Stimulated activated naive CD8-positive, alpha-beta T cell treated with anti-CD3 and anti-CD28 coated beads, Interleukin-15, amount 100 ng/mL, for 72 hours (primary cell): ENCODE data around the gene ATP2B2.

Experiments
- ATAC-seq: fragments of 150-1000 bp; cut with Tn5 transposase; 2 replicates; pipeline ENCODE4 v1.10.0; 2021; ENCODE audit warnings: mild to moderate bottlenecking, moderate library complexity
- DNase-seq, 2 donors: peaks; one replicate each; pipeline ENCODE4 v3.0.0; 2021 to 2022
- H3K27ac Mint-ChIP-seq, 2 donors: one replicate each; pipeline ENCODE4 v1.8.0; 2022; ENCODE audit warnings: mild to moderate bottlenecking in 2 of 2, mixed read lengths in 2 of 2, moderate library complexity in 2 of 2
- H3K27me3 Mint-ChIP-seq: one replicate; pipeline ENCODE4 v1.8.0; 2022; ENCODE audit warnings: mixed read lengths
- H3K4me1 Mint-ChIP-seq: one replicate; pipeline ENCODE4 v1.8.0; 2022; ENCODE audit warnings: mild to moderate bottlenecking, mixed read lengths
- H3K4me3 Mint-ChIP-seq, 2 donors: one replicate each; pipeline ENCODE4 v1.8.0; 2022; ENCODE audit warnings: mild to moderate bottlenecking in 2 of 2, mixed read lengths in 2 of 2, moderate library complexity in 1 of 2
- H3K9me3 Mint-ChIP-seq, 2 donors: one replicate each; pipeline ENCODE4 v1.8.0; 2022; ENCODE audit warnings: mixed read lengths in 2 of 2

ATP2B2 gene

GRCh38 chr3:10328460-10329071 is 176.8 kb downstream of the ATP2B2 start:
- peaks cover 43% of the 10 kb centered on the region for H3K27me3 Mint-ChIP-seq
- no peak for DNase-seq
- no peak overlapping the region for H3K4me3 Mint-ChIP-seq
- peaks cover 16% of the 10 kb centered on the region for H3K4me1 Mint-ChIP-seq
- peak overlapping the region in 1 of 2 donors; percentile 51 for H3K27ac Mint-ChIP-seq
- no peak for ATAC-seq
- no peaks in the 10 kb centered on the region for H3K9me3 Mint-ChIP-seq

GRCh38 chr3:10327592-10327991 is 177.8 kb downstream of the ATP2B2 start:
- DNase-seq (no peak), ATAC-seq (no peak)
- Mint-ChIP-seq H3K4me1 (peaks cover 7% of the 10 kb centered on the region), H3K9me3 (no peaks in the 10 kb centered on the region), H3K27ac (no peak overlapping the region), H3K4me3 (no peak overlapping the region), H3K27me3 (peaks cover 43% of the 10 kb centered on the region)

- peak overlapping the region in 1 of 2 donors; percentile 89 for H3K27ac Mint-ChIP-seq
- H3K27me3 Mint-ChIP-seq = peaks cover 10% of the 10 kb centered on the region
Measured at GRCh38 chr3:10322352-10322710, 183.1 kb downstream of the ATP2B2 start.

GRCh38 chr3:10321630-10322351 is 183.6 kb downstream of the ATP2B2 start:
- Mint-ChIP-seq H3K9me3 (no peaks in the 10 kb centered on the region), H3K27me3 (peaks cover 7% of the 10 kb centered on the region), H3K27ac (peak overlapping the region; percentile 42 to 89), H3K4me3 (peak overlapping the region; percentile 41 to 91), H3K4me1 (peaks cover 41% of the 10 kb centered on the region)
- no peak for DNase-seq
- no peak for ATAC-seq

More at GRCh38 chr3:10322352-10322710, 183.1 kb downstream of the ATP2B2 start:
- Mint-ChIP-seq H3K9me3 (no peaks in the 10 kb centered on the region), H3K4me1 (peaks cover 41% of the 10 kb centered on the region), H3K4me3 (no peak overlapping the region)
- DNase-seq (peak in 1 of 2 donors; percentile 30), ATAC-seq (peak; percentile 19)

GRCh38 chr3:10320320-10320677 is 185.1 kb downstream of the ATP2B2 start:
- Mint-ChIP-seq H3K4me3 (peak overlapping the region; percentile 91), H3K4me1 (peaks cover 41% of the 10 kb centered on the region), H3K9me3 (no peaks in the 10 kb centered on the region), H3K27me3 (no peaks in the 10 kb centered on the region), H3K27ac (peak overlapping the region; percentile 97 to 98)
- no peak for ATAC-seq
- no peak for DNase-seq

- Mint-ChIP-seq H3K4me3 (peak overlapping the region; percentile 91), H3K9me3 (no peaks in the 10 kb centered on the region), H3K4me1 (peaks cover 41% of the 10 kb centered on the region), H3K27ac (peak overlapping the region; percentile 97 to 98), H3K27me3 (no peaks in the 10 kb centered on the region)
- DNase-seq = no peak
- ATAC-seq = no peak
Measured at GRCh38 chr3:10319804-10320203, 185.6 kb downstream of the ATP2B2 start.

- ATAC-seq (no peak), DNase-seq (no peak)
- Mint-ChIP-seq H3K9me3 (no peaks in the 10 kb centered on the region), H3K27me3 (no peaks in the 10 kb centered on the region), H3K4me3 (peak overlapping the region; percentile 91), H3K4me1 (peaks cover 41% of the 10 kb centered on the region), H3K27ac (peak overlapping the region in 1 of 2 donors; percentile 89)
Measured at GRCh38 chr3:10319251-10319650, 186.1 kb downstream of the ATP2B2 start.

- DNase-seq = no peak
- H3K4me3 Mint-ChIP-seq = no peak overlapping the region
- H3K4me1 Mint-ChIP-seq = peaks cover 41% of the 10 kb centered on the region
- no peak overlapping the region for H3K27ac Mint-ChIP-seq
- no peaks in the 10 kb centered on the region for H3K27me3 Mint-ChIP-seq
- no peak for ATAC-seq
- no peaks in the 10 kb centered on the region for H3K9me3 Mint-ChIP-seq
Measured at GRCh38 chr3:10317961-10318350, 187.4 kb downstream of the ATP2B2 start.

GRCh38 chr3:10317311-10317960 is 187.9 kb downstream of the ATP2B2 start:
- peaks cover 41% of the 10 kb centered on the region for H3K4me1 Mint-ChIP-seq
- DNase-seq (no peak), ATAC-seq (no peak)
- H3K9me3 Mint-ChIP-seq = no peaks in the 10 kb centered on the region
- peak overlapping the region in 1 of 2 donors; percentile 24 for H3K27ac Mint-ChIP-seq
- no peaks in the 10 kb centered on the region for H3K27me3 Mint-ChIP-seq
- no peak overlapping the region for H3K4me3 Mint-ChIP-seq

GRCh38 chr3:10315771-10316344 is 189.5 kb downstream of the ATP2B2 start:
- H3K4me1 Mint-ChIP-seq = peaks cover 28% of the 10 kb centered on the region
- no peak for DNase-seq
- H3K27ac Mint-ChIP-seq = peak overlapping the region in 1 of 2 donors; percentile 54
- no peak for ATAC-seq
- no peaks in the 10 kb centered on the region for H3K27me3 Mint-ChIP-seq
- no peaks in the 10 kb centered on the region for H3K9me3 Mint-ChIP-seq
- no peak overlapping the region for H3K4me3 Mint-ChIP-seq

- no peaks in the 10 kb centered on the region for H3K9me3 Mint-ChIP-seq
- H3K27me3 Mint-ChIP-seq = no peaks in the 10 kb centered on the region
- DNase-seq = no peak
- H3K27ac Mint-ChIP-seq = no peak overlapping the region
- ATAC-seq = no peak
- H3K4me3 Mint-ChIP-seq = no peak overlapping the region
- H3K4me1 Mint-ChIP-seq = peaks cover 26% of the 10 kb centered on the region
Measured at GRCh38 chr3:10315101-10315500, 190.3 kb downstream of the ATP2B2 start.

GRCh38 chr3:10312861-10313260 is 192.5 kb downstream of the ATP2B2 start:
- H3K27me3 Mint-ChIP-seq = no peaks in the 10 kb centered on the region
- H3K9me3 Mint-ChIP-seq = no peaks in the 10 kb centered on the region
- ATAC-seq = peak; percentile 7
- DNase-seq = no peak
- H3K27ac Mint-ChIP-seq = peak overlapping the region; percentile 47 to 57
- H3K4me3 Mint-ChIP-seq = no peak overlapping the region
- peaks cover 4% of the 10 kb centered on the region for H3K4me1 Mint-ChIP-seq

- no peak overlapping the region for H3K4me3 Mint-ChIP-seq
- H3K27ac Mint-ChIP-seq = peak overlapping the region in 1 of 2 donors; percentile 57
- no peaks in the 10 kb centered on the region for H3K27me3 Mint-ChIP-seq
- peaks cover 1% of the 10 kb centered on the region for H3K4me1 Mint-ChIP-seq
- DNase-seq (no peak), ATAC-seq (peak; percentile 20)
- H3K9me3 Mint-ChIP-seq = no peaks in the 10 kb centered on the region
Measured at GRCh38 chr3:10312391-10312790, 193.0 kb downstream of the ATP2B2 start.

GRCh38 chr3:10311710-10312109 is 193.7 kb downstream of the ATP2B2 start:
- ATAC-seq (no peak), DNase-seq (no peak)
- Mint-ChIP-seq H3K27me3 (no peaks in the 10 kb centered on the region), H3K27ac (no peak overlapping the region), H3K4me3 (no peak overlapping the region), H3K4me1 (no peaks in the 10 kb centered on the region), H3K9me3 (no peaks in the 10 kb centered on the region)

- no peak overlapping the region for H3K4me3 Mint-ChIP-seq
- ATAC-seq (no peak), DNase-seq (no peak)
- H3K4me1 Mint-ChIP-seq = no peaks in the 10 kb centered on the region
- no peaks in the 10 kb centered on the region for H3K27me3 Mint-ChIP-seq
- no peak overlapping the region for H3K27ac Mint-ChIP-seq
- H3K9me3 Mint-ChIP-seq = no peaks in the 10 kb centered on the region
Measured at GRCh38 chr3:10310578-10310977, 194.8 kb downstream of the ATP2B2 start.

- ATAC-seq (no peak), DNase-seq (no peak)
- no peak overlapping the region for H3K4me3 Mint-ChIP-seq
- peak overlapping the region; percentile 9 for H3K27ac Mint-ChIP-seq
- H3K9me3 Mint-ChIP-seq = no peaks in the 10 kb centered on the region
- H3K4me1 Mint-ChIP-seq = no peaks in the 10 kb centered on the region
- no peaks in the 10 kb centered on the region for H3K27me3 Mint-ChIP-seq
Measured at GRCh38 chr3:10309736-10310135, 195.7 kb downstream of the ATP2B2 start.
